H1 (cell line): Measurements from ENCODE around the gene STIL. TPM values are rescaled to one million over a fixed set of nuclear protein-coding genes. Genes with fewer than 3 reads are reported as not detected.

Experiments used
- CTCF ChIA-PET: fragments of 300-600 bp; sonication (Branson Sonifier 250); formaldehyde crosslinking; loops from one replicate; lab custom pipeline; 2021; ENCODE audit not compliant: partially characterized antibody; lab: Charles Lee
- POLR2A ChIA-PET: fragments of 300-600 bp; sonication (Branson Sonifier 250); formaldehyde crosslinking; loops from one replicate; lab custom pipeline; 2021; ENCODE audit warnings: inconsistent platforms; ENCODE audit not compliant: partially characterized antibody; lab: Charles Lee
- DNase-seq, 2 experiments: peaks; one replicate each; pipeline versions ENCODE4 v3.0.0 to v3.0.0-alpha.2; 2010 to 2022; ENCODE audit warnings: low spot score in 2 of 2, low read depth in 1 of 2, mixed read lengths in 1 of 2
- FAIRE-seq: peaks from 2 replicates; lab custom pipeline; 2011; peaks lifted over from hg19 to GRCh38; lab: Jason Lieb, UNC
- H2AFZ ChIP-seq: 2 replicates; pipeline ENCODE4 v1.8.1; 2012; ENCODE audit warnings: low read length, inconsistent platforms
- H2AK5ac ChIP-seq: 2 replicates; pipeline ENCODE4 v1.6.1; 2013; ENCODE audit warnings: low read depth, low read length
- H2BK120ac ChIP-seq: replicated peaks from 2 replicates; pipeline ENCODE3; 2013; ENCODE audit warnings: low read depth, low read length, inconsistent platforms
- H2BK12ac ChIP-seq: 2 replicates; pipeline ENCODE4 v1.6.1; 2013; ENCODE audit warnings: low read depth, low read length
- H2BK15ac ChIP-seq: 2 replicates; pipeline ENCODE4 v1.6.1; 2013; ENCODE audit warnings: low read length
- H2BK20ac ChIP-seq: 2 replicates; pipeline ENCODE4 v1.6.1; 2013; ENCODE audit warnings: low read length
- H2BK5ac ChIP-seq: 2 replicates; pipeline ENCODE4 v1.6.1; 2013; ENCODE audit warnings: low read depth, low read length
- H3K14ac ChIP-seq: 2 replicates; pipeline ENCODE4 v1.6.1; 2013; ENCODE audit warnings: inconsistent platforms; ENCODE audit not compliant: insufficient read length
- H3K18ac ChIP-seq: 2 replicates; pipeline ENCODE4 v1.6.1; 2013; ENCODE audit warnings: low read length; ENCODE audit errors: extremely low read depth
- H3K23ac ChIP-seq: 2 replicates; pipeline ENCODE4 v1.6.1; 2013; ENCODE audit warnings: inconsistent platforms; ENCODE audit not compliant: insufficient read length
- H3K23me2 ChIP-seq: 2 replicates; pipeline ENCODE4 v1.6.1; 2013; ENCODE audit warnings: low read depth, low read length
- H3K27ac ChIP-seq: 2 replicates; pipeline ENCODE4 v1.6.1; 2011; ENCODE audit warnings: low read depth, low read length, inconsistent platforms
- H3K27me3 ChIP-seq, 4 experiments: replicated peaks in 1 of 4; 1 replicate in 1 of 4; 2 replicates in 3 of 4; pipeline versions ENCODE4 v1.6.1 to v1.8.1; 2011 to 2013; ENCODE audit warnings: low read length in 3 of 4, mild to moderate bottlenecking in 3 of 4, inconsistent platforms in 2 of 4, mixed read lengths in 2 of 4, moderate library complexity in 1 of 4; ENCODE audit not compliant: control insufficient read depth in 3 of 4, insufficient read depth in 3 of 4; ENCODE audit errors: extremely low read depth in 1 of 4
- H3K36me3 ChIP-seq, 4 experiments: 2 replicates each; pipeline versions ENCODE4 v1.6.1 to v1.8.1; 2011 to 2013; ENCODE audit warnings: mild to moderate bottlenecking in 4 of 4, low read length in 3 of 4, moderate library complexity in 2 of 4, control low read depth in 1 of 4, inconsistent platforms in 1 of 4; ENCODE audit not compliant: insufficient read depth in 4 of 4, control insufficient read depth in 2 of 4
- H3K4ac ChIP-seq: replicated peaks from 2 replicates; pipeline ENCODE3; 2013; ENCODE audit warnings: low read length, low read depth, mixed read lengths, inconsistent platforms; ENCODE audit not compliant: insufficient read length
- H3K4me1 ChIP-seq, 4 experiments: replicated peaks in 1 of 4; 1 replicate in 1 of 4; 2 replicates in 3 of 4; pipeline versions ENCODE4 v1.6.1 to v1.8.1; 2011 to 2013; ENCODE audit warnings: low read length in 3 of 4, inconsistent platforms in 2 of 4, mixed read lengths in 1 of 4; ENCODE audit not compliant: insufficient read depth in 4 of 4, control insufficient read depth in 3 of 4
- H3K4me2 ChIP-seq, 2 experiments: 2 replicates each; pipeline versions ENCODE4 v1.6.1 to v1.8.1; 2011 to 2013; ENCODE audit warnings: low read depth in 2 of 2, low read length in 2 of 2, control low read depth in 1 of 2, inconsistent platforms in 1 of 2, mild to moderate bottlenecking in 1 of 2; ENCODE audit not compliant: insufficient read depth in 1 of 2
- H3K4me3 ChIP-seq, 4 experiments: fragments of 200-600, 300-600 bp in 1 of 4; sonication (generic), shearing (Covaris generic), sonication (Bioruptor Twin) in 1 of 4; 2 replicates each; pipeline versions ENCODE4 v1.5.1 to v1.8.1; 2011 to 2016; ENCODE audit warnings: low read length in 4 of 4, low read depth in 3 of 4, control low read depth in 2 of 4, inconsistent platforms in 2 of 4, mild to moderate bottlenecking in 2 of 4, mixed read lengths in 1 of 4, moderate library complexity in 1 of 4; ENCODE audit not compliant: insufficient read depth in 2 of 4; ENCODE audit errors: extremely low read depth in 1 of 4
- H3K56ac ChIP-seq: replicated peaks from 2 replicates; pipeline ENCODE3; 2013; ENCODE audit warnings: low read depth, mild to moderate bottlenecking, mixed read lengths, low read length, inconsistent platforms; ENCODE audit not compliant: insufficient read length
- H3K79me1 ChIP-seq: 2 replicates; pipeline ENCODE4 v1.6.1; 2013; ENCODE audit warnings: low read depth, low read length, control low read depth
- H3K79me2 ChIP-seq, 2 experiments: 2 replicates each; pipeline versions ENCODE4 v1.6.1 to v1.8.1; 2012 to 2013; ENCODE audit warnings: low read length in 2 of 2, mild to moderate bottlenecking in 2 of 2, inconsistent platforms in 1 of 2; ENCODE audit not compliant: insufficient read depth in 2 of 2, control insufficient read depth in 1 of 2
- H3K9ac ChIP-seq, 4 experiments: replicated peaks in 1 of 4; 1 replicate in 1 of 4; 2 replicates in 3 of 4; pipeline versions ENCODE4 v1.6.1 to v1.8.1; 2011 to 2013; ENCODE audit warnings: low read depth in 3 of 4, low read length in 3 of 4, control low read depth in 2 of 4, mild to moderate bottlenecking in 2 of 4, moderate library complexity in 2 of 4, inconsistent platforms in 1 of 4; ENCODE audit errors: extremely low read depth in 1 of 4
- H3K9me3 ChIP-seq, 2 experiments: 2 replicates each; pipeline versions ENCODE4 v1.6.1 to v1.8.1; 2012 to 2013; ENCODE audit warnings: mild to moderate bottlenecking in 2 of 2, moderate library complexity in 2 of 2, control low read depth in 1 of 2, inconsistent platforms in 1 of 2, low read depth in 1 of 2, low read length in 1 of 2, mixed read lengths in 1 of 2; ENCODE audit not compliant: insufficient read depth in 2 of 2
- H4K20me1 ChIP-seq, 2 experiments: replicated peaks in 1 of 2; 2 replicates each; pipeline versions ENCODE3 to v1.8.1; 2011 to 2013; ENCODE audit warnings: inconsistent platforms in 2 of 2, low read length in 2 of 2, mild to moderate bottlenecking in 1 of 2; ENCODE audit not compliant: insufficient read depth in 2 of 2, control insufficient read depth in 1 of 2
- H4K5ac ChIP-seq: 2 replicates; pipeline ENCODE4 v1.6.1; 2013; ENCODE audit warnings: low read length, low read depth, mixed read lengths, inconsistent platforms; ENCODE audit not compliant: insufficient read length
- H4K8ac ChIP-seq: 2 replicates; pipeline ENCODE4 v1.8.0; 2013; ENCODE audit warnings: mild to moderate bottlenecking, moderate library complexity, low read length, inconsistent platforms; ENCODE audit not compliant: insufficient read depth; ENCODE audit errors: extremely low read depth
- H4K91ac ChIP-seq: replicated peaks from 2 replicates; pipeline ENCODE3; 2013; ENCODE audit warnings: low read length, mixed read lengths, inconsistent platforms; ENCODE audit not compliant: insufficient read length
- CHD1 ChIP-seq: IDR thresholded peaks from 2 replicates; pipeline ENCODE4 v1.6.1; 2012; ENCODE audit warnings: low read depth, low read length, improper control_type of control experiment
- EGR1 ChIP-seq: IDR thresholded peaks from 2 replicates; pipeline ENCODE4 v1.6.1; 2011; ENCODE audit warnings: low read depth, low read length, borderline replicate concordance
- GTF2F1 ChIP-seq: IDR thresholded peaks from 2 replicates; pipeline ENCODE4 v1.6.1; 2012; ENCODE audit warnings: low read depth, low read length, improper control_type of control experiment, borderline replicate concordance
- HDAC2 ChIP-seq, 2 experiments: fragments of 300-600 bp in 1 of 2; sonication (generic) in 1 of 2; IDR thresholded peaks; 2 replicates each; pipeline ENCODE4 v1.6.1; 2011 to 2012; ENCODE audit warnings: low read depth in 2 of 2, low read length in 2 of 2, mild to moderate bottlenecking in 2 of 2, moderate library complexity in 2 of 2, borderline replicate concordance in 1 of 2, inconsistent platforms in 1 of 2
- SIX5 ChIP-seq: IDR thresholded peaks from 2 replicates; pipeline ENCODE4 v1.6.1; 2011; ENCODE audit warnings: mild to moderate bottlenecking, low read depth, low read length
- polyA plus RNA-seq, 7 experiments: library from polyadenylated mRNA; depleted of rRNA in 3 of 7; stranded (reverse) in 5 of 7; unstranded in 2 of 7; fragments of >200 nt in 5 of 7; fragments of 200-250 nt in 2 of 7; gene quantifications; 1 replicate in 5 of 7; 2 replicates in 1 of 7; 4 replicates in 1 of 7; pipeline versions ENCODE4 v1.2.1 to v1.2.3, GENCODE V29; 2011 to 2013; ENCODE audit warnings: missing spikeins in 2 of 7, mixed read lengths in 2 of 7
- total RNA-seq: library from RNA; stranded (reverse); fragmentation: NEBNext Ultra II Directional; extraction: Animal tissue kit (Norgen Biotek cat#: 25700); gene quantifications from 2 replicates; pipeline ENCODE4 v1.2.1, GENCODE V29; 2021

Gene STIL
- total and polyA plus RNA-seq, 2 of the 8 experiments (the other 6 are each of a cell fraction or from before 2014, with no cell fraction given): 13.6 to 25.1 TPM

GRCh38 chr1:47298025-47298699 is 15.8 kb downstream of the STIL start:
- Histone ChIP-seq H3K14ac (no peak overlapping the region), H2AK5ac (no peak overlapping the region), H3K36me3 (peaks cover 14 to 67% (median 43%) of the 10 kb centered on the region in 4 experiments), H3K23ac (no peak overlapping the region), H3K23me2 (no peaks in the 10 kb centered on the region), H2BK5ac (no peak overlapping the region), H3K9me3 (no peaks in the 10 kb centered on the region), H3K4ac (no peak overlapping the region), H3K4me1 (no peaks in the 10 kb centered on the region), H4K5ac (no peak overlapping the region), H3K27ac (no peak overlapping the region), H2AFZ (no peak overlapping the region), H3K4me3 (no peak overlapping the region), H3K9ac (no peak overlapping the region), H2BK12ac (no peak overlapping the region), H3K18ac (no peak overlapping the region), H3K4me2 (no peak overlapping the region), H2BK120ac (no peak overlapping the region), H2BK15ac (no peak overlapping the region), H4K8ac (no peak overlapping the region), H3K56ac (no peak overlapping the region), H4K20me1 (no peaks in the 10 kb centered on the region), H3K79me1 (no peaks in the 10 kb centered on the region), H4K91ac (no peak overlapping the region), H3K27me3 (no peaks in the 10 kb centered on the region), H2BK20ac (no peak overlapping the region), H3K79me2 (no peaks in the 10 kb centered on the region)
- FAIRE-seq: no peak
- no peak for DNase-seq
- ChIA-PET POLR2A (interaction anchor here (0.5 to 0.8 kb wide), 2 partner anchors 16 to 37 kb away, joined by 3 to 5 read pairs; partner anchors contain the start of gene STIL), CTCF (interaction anchor here (1.2 to 1.3 kb wide), 2 partner anchors 14 to 20 kb away, joined by 3 read pairs; no protein-coding TSS in a partner anchor)
- no peak for TF ChIP-seq CHD1
- TF ChIP-seq EGR1: no peak
- TF ChIP-seq GTF2F1: no peak
- TF ChIP-seq HDAC2 (IDR thresholded peaks at IDR 0.05; ENCODE audit: borderline replicate concordance in 1 of 2, low read depth in 2 of 2, low read length in 2 of 2): no peak
- TF ChIP-seq SIX5: no peak
